GM18508 (cell line): Measurements from ENCODE around the gene HABP2.

ENCODE experiments used
- ATAC-seq: cut with Tn5 transposase; IDR thresholded peaks from one replicate; pipeline ENCODE4 v1.9.1; 2021; ENCODE audit warnings: moderate number of reproducible peaks; ENCODE audit not compliant: insufficient read depth, unreplicated experiment

Gene HABP2

GRCh38 chr10:113621799-113622198, 68.9 kb downstream of the HABP2 start:
- ATAC-seq = no peak

GRCh38 chr10:113622831-113623230, 70.0 kb downstream of the HABP2 start:
- ATAC-seq = no peak

- no peak for ATAC-seq
Measured at GRCh38 chr10:113625461-113626186, 72.8 kb downstream of the HABP2 start.

- no peak for ATAC-seq
Measured at GRCh38 chr10:113626809-113627355, 74.0 kb downstream of the HABP2 start.

GRCh38 chr10:113627836-113628235, 75.0 kb downstream of the HABP2 start:
- no peak for ATAC-seq

GRCh38 chr10:113628607-113629153, 75.8 kb downstream of the HABP2 start:
- no peak for ATAC-seq

- ATAC-seq = no peak
Measured at GRCh38 chr10:113630929-113631533, 78.2 kb downstream of the HABP2 start.

- no peak for ATAC-seq
Measured at GRCh38 chr10:113631684-113632367, 79.0 kb downstream of the HABP2 start.
